B cell (primary cell): Measurements from ENCODE around the gene NOTUM. TPM values are rescaled to one million over a fixed set of nuclear protein-coding genes. Genes with fewer than 3 reads are reported as not detected.
"Not testable (repeated sequence)": the region's sequence is repeated elsewhere in the genome, so short reads cannot be mapped to it uniquely, and the experiment has no call there.

Experiments used
- ATAC-seq: fragments of 200-7000 bp; cut with Tn5 transposase; one replicate; pipeline ENCODE4 v1.10.0; 2021; ENCODE audit warnings: low read depth, mild to moderate bottlenecking, moderate number of reproducible peaks, moderate library complexity
- CTCF ChIA-PET: fragments of 350-600 bp; sonication (Branson Sonifier 250); formaldehyde crosslinking; loops from one replicate; lab custom pipeline; 2021; ENCODE audit warnings: antibody characterized with exemption, inconsistent platforms; lab: Charles Lee
- POLR2A ChIA-PET: fragments of 350-600 bp; sonication (Branson Sonifier 250); formaldehyde crosslinking; loops from one replicate; lab custom pipeline; 2021; ENCODE audit warnings: antibody characterized with exemption; lab: Charles Lee
- DNase-seq: peaks from one replicate; pipeline ENCODE4 v3.0.0; 2013
- H2AFZ ChIP-seq: 2 replicates; pipeline ENCODE4 v1.6.1; 2012; ENCODE audit warnings: mild to moderate bottlenecking, low read depth, low read length; ENCODE audit not compliant: insufficient read depth, poor library complexity, severe bottlenecking
- H3K27ac ChIP-seq, 2 donors: 1 replicate in 1 of 2; 2 replicates in 1 of 2; pipeline ENCODE4 v1.5.1; 2012 to 2013; ENCODE audit warnings: low read length in 2 of 2, mild to moderate bottlenecking in 2 of 2, moderate library complexity in 1 of 2
- H3K27me3 ChIP-seq, 4 experiments: fragments of 200-600 bp in 1 of 4; sonication (generic) in 1 of 4; replicated peaks in 1 of 4; 1 replicate in 2 of 4; 2 replicates in 2 of 4; pipeline versions ENCODE4 v1.6.1 to v1.7.0; 2013 to 2016; ENCODE audit warnings: low read length in 3 of 4, mild to moderate bottlenecking in 2 of 4, mixed read lengths in 1 of 4, moderate library complexity in 1 of 4; ENCODE audit not compliant: insufficient read depth in 4 of 4, control insufficient read depth in 3 of 4; ENCODE audit errors: control extremely low read depth in 1 of 4
- H3K36me3 ChIP-seq, 2 experiments: replicated peaks in 1 of 2; 1 replicate in 1 of 2; 2 replicates in 1 of 2; pipeline versions ENCODE4 v1.6.1 to v1.7.1; 2013; ENCODE audit warnings: low read length in 1 of 2; ENCODE audit not compliant: insufficient read depth in 2 of 2, control insufficient read depth in 1 of 2; ENCODE audit errors: control extremely low read depth in 1 of 2, extremely low read depth in 1 of 2
- H3K4me1 ChIP-seq, 2 donors: fragments of 200-600 bp in 1 of 2; sonication (generic) in 1 of 2; 1 replicate in 1 of 2; 2 replicates in 1 of 2; pipeline versions ENCODE4 v1.5.1 to v1.6.1; 2013 to 2017; ENCODE audit warnings: low read length in 2 of 2; ENCODE audit not compliant: control insufficient read depth in 2 of 2, insufficient read depth in 2 of 2
- H3K4me2 ChIP-seq: replicated peaks from 2 replicates; pipeline ENCODE3; 2012; ENCODE audit warnings: mild to moderate bottlenecking, low read depth, low read length; ENCODE audit not compliant: poor library complexity, severe bottlenecking
- H3K4me3 ChIP-seq, 5 experiments: fragments of 200-600 bp in 1 of 5; sonication (generic) in 1 of 5; 1 replicate in 3 of 5; 2 replicates in 2 of 5; pipeline versions ENCODE4 v1.5.1 to v1.7.0; 2011 to 2016; ENCODE audit warnings: low read length in 4 of 5, mild to moderate bottlenecking in 4 of 5, low read depth in 2 of 5, control low read depth in 1 of 5, moderate library complexity in 1 of 5; ENCODE audit not compliant: insufficient read depth in 1 of 5; ENCODE audit errors: control extremely low read depth in 1 of 5, extremely low read depth in 1 of 5
- H3K79me2 ChIP-seq: fragments of 200-600 bp; sonication (generic); one replicate; pipeline ENCODE4 v1.6.0; 2016; ENCODE audit warnings: low read length; ENCODE audit not compliant: control insufficient read depth, insufficient read depth
- H3K9ac ChIP-seq: fragments of 200-600 bp; sonication (generic); 2 replicates; pipeline ENCODE4 v1.6.1; 2017; ENCODE audit warnings: mild to moderate bottlenecking, low read length, moderate library complexity
- H3K9me3 ChIP-seq, 3 donors: one replicate each; pipeline versions ENCODE4 v1.6.1 to v1.7.1; 2013; ENCODE audit warnings: low read length in 2 of 3; ENCODE audit not compliant: control insufficient read depth in 2 of 3, insufficient read depth in 1 of 3; ENCODE audit errors: control extremely low read depth in 1 of 3
- H4K20me1 ChIP-seq: 2 replicates; pipeline ENCODE4 v1.6.0; 2012; ENCODE audit warnings: mild to moderate bottlenecking, low read length; ENCODE audit not compliant: insufficient read depth, control insufficient read depth, poor library complexity, severe bottlenecking
- H3K27ac Mint-ChIP-seq: one replicate; pipeline ENCODE4 v1.8.0; 2021; ENCODE audit warnings: mixed read lengths
- H3K27me3 Mint-ChIP-seq: one replicate; pipeline ENCODE4 v1.8.0; 2021; ENCODE audit warnings: mixed read lengths
- H3K4me1 Mint-ChIP-seq: one replicate; pipeline ENCODE4 v1.8.0; 2021; ENCODE audit warnings: mixed read lengths
- H3K4me3 Mint-ChIP-seq: one replicate; pipeline ENCODE4 v1.8.0; 2021; ENCODE audit warnings: mixed read lengths
- H3K9me3 Mint-ChIP-seq: one replicate; pipeline ENCODE4 v1.8.0; 2022; ENCODE audit warnings: mixed read lengths; ENCODE audit not compliant: insufficient read depth
- EZH2 ChIP-seq: IDR thresholded peaks from 2 replicates; pipeline ENCODE4 v1.6.1; 2012; ENCODE audit warnings: borderline replicate concordance, low read depth, mild to moderate bottlenecking, moderate library complexity, low read length; ENCODE audit not compliant: insufficient read depth, poor library complexity, severe bottlenecking
- WGBS: methylation state at CpG from one replicate; pipeline ENCODE4 v1.1.5; 2013; ENCODE audit warnings: missing lambda C conversion rate; ENCODE audit not compliant: insufficient coverage; 5-methylcytosine and 5-hydroxymethylcytosine counted together
- intact Hi-C: fragments of 100-400 bp; cut with micrococcal nuclease; formaldehyde crosslinking; loops from one replicate; pipeline ENCODE4 v1.10.0; 2022
- polyA plus RNA-seq: library from polyadenylated mRNA; depleted of rRNA; stranded (reverse); fragments of >200 nt; gene quantifications from 2 replicates; pipeline ENCODE4 v1.2.3, GENCODE V29; 2012
- total RNA-seq, 2 donors: library from RNA; stranded (reverse); fragments of 120-200 nt in 1 of 2; gene quantifications; 1 replicate in 1 of 2; 2 replicates in 1 of 2; pipeline versions ENCODE4 v1.2.3 to v1.2.4, GENCODE V29; 2013 to 2022
- TF ChIP-seq, protein P1 (sequence below): fragments of 200-600 bp; IDR thresholded peaks from one replicate; pipeline ENCODE4 v1.8.0; 2022; ENCODE audit warnings: antibody characterized with exemption, mild to moderate bottlenecking

Gene NOTUM
- total and polyA plus RNA-seq, 2 donors (not counting 1 experiment from before 2014, with no cell fraction given): not detected

DNA sequence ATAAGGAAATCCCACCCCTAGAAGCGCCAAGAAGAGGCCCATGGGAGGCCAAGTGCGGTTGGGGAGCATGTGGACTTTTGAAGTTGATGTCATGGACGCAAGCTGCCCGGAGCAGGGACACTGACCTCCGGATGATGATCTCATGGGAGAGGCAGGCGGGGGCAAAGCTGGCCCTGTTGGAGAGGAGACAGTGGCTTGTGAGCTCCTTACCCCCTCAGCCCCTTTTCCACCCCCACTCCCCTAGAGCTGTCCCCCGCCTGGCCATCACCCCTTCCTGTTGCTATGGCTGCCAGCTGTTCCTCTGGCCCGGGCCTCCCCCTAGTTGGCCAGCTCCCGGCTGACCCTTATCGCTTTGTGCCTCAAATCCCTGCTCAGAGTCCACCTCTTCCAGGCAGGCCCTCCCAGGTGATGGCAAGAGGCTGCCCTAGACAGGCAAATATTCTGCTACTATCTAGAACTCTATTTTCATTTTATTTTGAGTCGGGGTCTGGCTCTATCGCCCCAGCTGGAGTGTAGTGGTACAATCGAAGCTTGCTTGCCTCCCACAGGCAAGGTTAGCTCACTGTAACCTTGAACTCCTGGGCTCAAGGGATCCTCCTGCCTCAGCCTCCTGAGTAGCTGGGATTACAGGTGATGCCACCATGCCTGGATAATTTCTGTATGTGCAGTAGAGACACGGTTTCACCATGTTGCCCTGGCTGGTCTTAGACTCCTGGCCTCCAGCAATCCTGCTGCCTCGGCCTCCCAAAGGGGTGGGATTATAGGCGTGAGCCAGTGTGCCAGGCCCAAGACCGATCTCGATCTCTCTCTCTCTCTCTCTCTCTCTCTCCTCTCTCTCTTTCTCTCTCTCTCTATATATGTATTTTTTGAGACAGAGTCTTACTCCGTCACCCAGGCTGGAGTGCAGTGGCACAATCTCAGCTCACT lies 6.6 kb downstream of the NOTUM start:
- H3K4me2 ChIP-seq: no peak overlapping the region
- ChIA-PET POLR2A (no interaction called here), CTCF (interaction anchor here (0.6 to 1.3 kb wide), 2 partner anchors 200 to 315 kb away, joined by 3 to 4 read pairs; no protein-coding TSS in a partner anchor)
- no peak for ATAC-seq
- no peaks in the 10 kb centered on the region for H3K79me2 ChIP-seq
- H3K4me3 ChIP-seq: no peak overlapping the region
- no peak overlapping the region for H3K27ac ChIP-seq
- Mint-ChIP-seq H3K4me3 (no peak overlapping the region), H3K4me1 (peaks cover 1% of the 10 kb centered on the region), H3K27me3 (peaks cover 18% of the 10 kb centered on the region), H3K27ac (no peak overlapping the region), H3K9me3 (no peaks in the 10 kb centered on the region)
- H3K9ac ChIP-seq: no peak overlapping the region
- DNase-seq: no peak
- H4K20me1 ChIP-seq: no peaks in the 10 kb centered on the region
- peaks cover 0 to 44% (median 20%) of the 10 kb centered on the region in 4 experiments for H3K27me3 ChIP-seq
- H3K9me3 ChIP-seq: peaks cover 0 to 10% (median 0%) of the 10 kb centered on the region in 3 donors
- WGBS: 92% methylated on average over 5 of the region's 19 CpGs
- intact Hi-C loops: no loop called here
- no peak overlapping the region for H2AFZ ChIP-seq
- TF ChIP-seq EZH2: no peak
- TF ChIP-seq, protein P1, sequence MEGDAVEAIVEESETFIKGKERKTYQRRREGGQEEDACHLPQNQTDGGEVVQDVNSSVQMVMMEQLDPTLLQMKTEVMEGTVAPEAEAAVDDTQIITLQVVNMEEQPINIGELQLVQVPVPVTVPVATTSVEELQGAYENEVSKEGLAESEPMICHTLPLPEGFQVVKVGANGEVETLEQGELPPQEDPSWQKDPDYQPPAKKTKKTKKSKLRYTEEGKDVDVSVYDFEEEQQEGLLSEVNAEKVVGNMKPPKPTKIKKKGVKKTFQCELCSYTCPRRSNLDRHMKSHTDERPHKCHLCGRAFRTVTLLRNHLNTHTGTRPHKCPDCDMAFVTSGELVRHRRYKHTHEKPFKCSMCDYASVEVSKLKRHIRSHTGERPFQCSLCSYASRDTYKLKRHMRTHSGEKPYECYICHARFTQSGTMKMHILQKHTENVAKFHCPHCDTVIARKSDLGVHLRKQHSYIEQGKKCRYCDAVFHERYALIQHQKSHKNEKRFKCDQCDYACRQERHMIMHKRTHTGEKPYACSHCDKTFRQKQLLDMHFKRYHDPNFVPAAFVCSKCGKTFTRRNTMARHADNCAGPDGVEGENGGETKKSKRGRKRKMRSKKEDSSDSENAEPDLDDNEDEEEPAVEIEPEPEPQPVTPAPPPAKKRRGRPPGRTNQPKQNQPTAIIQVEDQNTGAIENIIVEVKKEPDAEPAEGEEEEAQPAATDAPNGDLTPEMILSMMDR: no peak
- peaks cover 7% of the 10 kb centered on the region in 2 donors for H3K4me1 ChIP-seq
- no peaks in the 10 kb centered on the region for H3K36me3 ChIP-seq

DNA sequence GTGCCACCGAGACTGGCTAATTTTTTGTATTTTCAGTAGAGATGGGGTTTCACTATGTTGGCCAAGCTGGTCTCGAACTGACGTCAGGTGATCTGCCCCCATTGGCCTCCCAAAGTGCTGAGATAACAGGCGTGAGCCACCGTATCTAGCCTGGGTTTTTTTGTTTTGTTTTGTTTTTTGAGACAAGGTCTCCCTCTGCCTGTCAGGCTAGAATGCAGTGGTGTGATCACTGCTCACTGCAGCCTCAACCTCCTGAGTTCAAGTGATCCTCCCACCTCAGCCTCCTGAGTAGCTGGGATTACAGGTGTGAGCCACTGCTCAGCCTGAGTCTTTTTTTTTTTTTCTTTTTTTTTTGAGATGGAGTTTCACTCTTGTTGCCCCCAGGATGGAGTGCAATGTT lies 7.5 kb downstream of the NOTUM start:
- H3K4me1 ChIP-seq, ATAC-seq: not testable (repeated sequence)

More for the DNA sequence above, 7.5 kb downstream of the NOTUM start:
- H3K27ac ChIP-seq, DNase-seq, H3K4me2 ChIP-seq, H3K79me2 ChIP-seq, H3K9ac ChIP-seq, H3K4me3 Mint-ChIP-seq, H3K9me3 Mint-ChIP-seq, intact Hi-C loops, H3K27ac Mint-ChIP-seq, H4K20me1 ChIP-seq, H3K4me1 Mint-ChIP-seq, POLR2A ChIA-PET, H3K4me3 ChIP-seq, H3K9me3 ChIP-seq, H3K36me3 ChIP-seq, H2AFZ ChIP-seq: not testable (repeated sequence)
- H3K27me3 ChIP-seq: peaks cover 0 to 35% (median 11%) of the 10 kb centered on the region in 4 experiments
- 71% methylated on average over 3 of the region's 5 CpGs for WGBS
- peaks cover 15% of the 10 kb centered on the region for H3K27me3 Mint-ChIP-seq
- CTCF ChIA-PET: interaction anchor here (0.6 kb wide), 3 partner anchors 15 to 190 kb away, joined by 3 read pairs; partner anchors contain the start of gene MAFG
